HUES48 (cell line): ENCODE results near the gene SNTG2.

ENCODE experiments used
- H3K27ac ChIP-seq: one replicate; pipeline ENCODE4 v1.7.0; 2013; ENCODE audit warnings: low read depth, low read length, inconsistent platforms
- H3K27me3 ChIP-seq: 2 replicates; pipeline ENCODE4 v1.6.1; 2013; ENCODE audit warnings: mild to moderate bottlenecking, low read length; ENCODE audit not compliant: control insufficient read depth, insufficient read depth
- H3K36me3 ChIP-seq: 2 replicates; pipeline ENCODE4 v1.6.1; 2013; ENCODE audit warnings: low read length; ENCODE audit not compliant: control insufficient read depth, insufficient read depth
- H3K4me1 ChIP-seq: 2 replicates; pipeline ENCODE4 v1.6.1; 2013; ENCODE audit warnings: mild to moderate bottlenecking, low read length; ENCODE audit not compliant: control insufficient read depth, insufficient read depth
- H3K4me3 ChIP-seq: 2 replicates; pipeline ENCODE4 v1.5.1; 2013; ENCODE audit warnings: mild to moderate bottlenecking, low read depth, low read length
- H3K9ac ChIP-seq: 2 replicates; pipeline ENCODE4 v1.6.1; 2013; ENCODE audit warnings: mild to moderate bottlenecking, low read depth, low read length, moderate library complexity
- H3K9me3 ChIP-seq: 2 replicates; pipeline ENCODE4 v1.6.1; 2013; ENCODE audit warnings: low read length; ENCODE audit not compliant: control insufficient read depth, insufficient read depth

Gene SNTG2

DNA sequence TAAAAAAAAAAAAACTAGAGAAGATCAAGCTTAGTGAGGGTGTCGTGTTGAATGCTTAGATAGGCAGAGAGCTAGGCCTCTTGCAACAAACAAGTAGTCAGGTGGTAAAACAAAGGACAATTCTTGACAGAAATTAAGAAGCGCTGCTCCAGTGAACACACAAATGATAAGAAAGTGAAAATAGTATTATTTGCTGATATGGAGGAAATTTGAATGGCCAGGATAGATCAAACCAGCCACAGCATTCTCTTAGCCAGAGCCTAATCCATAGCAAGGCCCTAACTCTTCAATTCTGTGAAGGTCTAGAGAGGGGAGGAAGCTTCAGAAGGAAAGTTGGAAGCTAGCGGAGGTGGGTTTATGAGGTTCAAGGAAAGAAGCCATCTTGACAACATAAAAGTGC is 121.0 kb downstream of the SNTG2 start:
- no peaks in the 10 kb centered on the region; the same call in 1 of the 2 replicates for H3K27me3 ChIP-seq
- no peak overlapping the region for H3K4me3 ChIP-seq
- H3K9ac ChIP-seq: no peak overlapping the region
- no peaks in the 10 kb centered on the region for H3K36me3 ChIP-seq
- no peak overlapping the region for H3K27ac ChIP-seq
- H3K9me3 ChIP-seq: no peaks in the 10 kb centered on the region
- H3K4me1 ChIP-seq: no peaks in the 10 kb centered on the region

DNA sequence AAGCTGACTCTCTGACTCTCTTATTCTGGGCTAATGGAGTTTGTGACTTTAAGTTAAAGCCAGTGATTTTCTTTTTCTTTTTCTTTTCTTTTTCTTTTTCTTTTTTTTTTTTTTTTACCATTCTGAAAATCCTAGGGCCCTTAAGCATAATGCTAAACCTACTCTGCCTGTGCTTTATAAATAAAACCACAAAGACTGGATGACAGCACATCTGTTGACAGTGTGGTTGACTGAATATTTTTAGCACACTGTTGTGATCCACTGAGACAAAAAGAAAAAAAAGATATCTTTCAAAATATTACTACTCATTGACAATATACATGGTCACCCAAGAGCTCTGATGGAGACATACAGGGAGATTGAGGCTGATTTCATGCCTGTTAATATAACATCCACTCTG is 121.6 kb downstream of the SNTG2 start:
- no peak overlapping the region for H3K27ac ChIP-seq
- no peaks in the 10 kb centered on the region; the same call in 1 of the 2 replicates for H3K27me3 ChIP-seq
- H3K9ac ChIP-seq: no peak overlapping the region
- H3K36me3 ChIP-seq: no peaks in the 10 kb centered on the region
- H3K4me1 ChIP-seq: no peaks in the 10 kb centered on the region
- H3K4me3 ChIP-seq: no peak overlapping the region
- H3K9me3 ChIP-seq: no peaks in the 10 kb centered on the region

DNA sequence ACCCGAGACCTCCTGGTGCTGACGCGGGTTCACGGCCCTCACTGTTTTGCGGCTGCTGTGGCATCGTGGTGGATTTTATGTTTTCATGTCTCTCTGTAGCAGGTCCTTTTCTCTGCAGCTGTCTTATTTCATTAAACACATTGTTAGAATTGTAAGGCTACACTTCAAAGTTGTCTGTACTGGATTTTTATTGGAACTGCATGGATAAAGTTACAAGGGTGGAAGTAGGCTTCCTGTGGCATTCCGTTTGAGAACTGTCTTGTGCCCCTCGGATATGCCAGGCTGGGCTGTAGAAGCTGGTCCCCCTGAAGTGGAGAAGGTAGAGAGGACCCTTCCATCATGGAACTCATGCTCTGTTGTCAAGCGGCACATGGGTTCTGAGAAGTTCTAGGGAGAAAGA is 127.3 kb downstream of the SNTG2 start:
- H3K36me3 ChIP-seq: no peaks in the 10 kb centered on the region; the same call in 1 of the 2 replicates
- H3K4me3 ChIP-seq: no peak overlapping the region
- no peaks in the 10 kb centered on the region for H3K27me3 ChIP-seq
- no peak overlapping the region for H3K9ac ChIP-seq
- H3K9me3 ChIP-seq: no peaks in the 10 kb centered on the region
- H3K4me1 ChIP-seq: no peaks in the 10 kb centered on the region; the same call in 1 of the 2 replicates
- H3K27ac ChIP-seq: no peak overlapping the region

DNA sequence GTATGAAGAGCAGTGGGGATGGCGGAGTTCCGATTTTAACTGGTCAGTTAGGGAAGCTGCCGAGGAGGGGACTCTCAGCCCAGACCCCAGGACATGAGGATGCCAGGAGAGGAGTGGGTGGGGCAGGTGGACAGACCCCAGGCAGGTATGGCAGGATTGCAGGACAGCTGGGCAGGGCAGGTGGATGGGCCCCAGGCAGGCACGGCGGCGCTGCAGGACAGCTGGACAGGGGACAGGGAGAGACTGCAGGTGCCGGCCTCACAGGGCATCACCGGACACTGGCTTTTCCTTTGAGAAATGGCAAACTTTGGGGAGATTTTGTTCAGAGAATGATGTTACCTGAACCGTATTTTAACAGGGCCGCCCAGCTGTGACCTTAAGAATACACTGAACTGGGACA is 127.7 kb downstream of the SNTG2 start:
- no peak overlapping the region for H3K9ac ChIP-seq
- no peaks in the 10 kb centered on the region for H3K9me3 ChIP-seq
- H3K27ac ChIP-seq: no peak overlapping the region
- peaks cover 1% of the 10 kb centered on the region for H3K36me3 ChIP-seq
- H3K4me3 ChIP-seq: no peak overlapping the region
- H3K27me3 ChIP-seq: no peaks in the 10 kb centered on the region
- no peaks in the 10 kb centered on the region; the same call in 1 of the 2 replicates for H3K4me1 ChIP-seq

DNA sequence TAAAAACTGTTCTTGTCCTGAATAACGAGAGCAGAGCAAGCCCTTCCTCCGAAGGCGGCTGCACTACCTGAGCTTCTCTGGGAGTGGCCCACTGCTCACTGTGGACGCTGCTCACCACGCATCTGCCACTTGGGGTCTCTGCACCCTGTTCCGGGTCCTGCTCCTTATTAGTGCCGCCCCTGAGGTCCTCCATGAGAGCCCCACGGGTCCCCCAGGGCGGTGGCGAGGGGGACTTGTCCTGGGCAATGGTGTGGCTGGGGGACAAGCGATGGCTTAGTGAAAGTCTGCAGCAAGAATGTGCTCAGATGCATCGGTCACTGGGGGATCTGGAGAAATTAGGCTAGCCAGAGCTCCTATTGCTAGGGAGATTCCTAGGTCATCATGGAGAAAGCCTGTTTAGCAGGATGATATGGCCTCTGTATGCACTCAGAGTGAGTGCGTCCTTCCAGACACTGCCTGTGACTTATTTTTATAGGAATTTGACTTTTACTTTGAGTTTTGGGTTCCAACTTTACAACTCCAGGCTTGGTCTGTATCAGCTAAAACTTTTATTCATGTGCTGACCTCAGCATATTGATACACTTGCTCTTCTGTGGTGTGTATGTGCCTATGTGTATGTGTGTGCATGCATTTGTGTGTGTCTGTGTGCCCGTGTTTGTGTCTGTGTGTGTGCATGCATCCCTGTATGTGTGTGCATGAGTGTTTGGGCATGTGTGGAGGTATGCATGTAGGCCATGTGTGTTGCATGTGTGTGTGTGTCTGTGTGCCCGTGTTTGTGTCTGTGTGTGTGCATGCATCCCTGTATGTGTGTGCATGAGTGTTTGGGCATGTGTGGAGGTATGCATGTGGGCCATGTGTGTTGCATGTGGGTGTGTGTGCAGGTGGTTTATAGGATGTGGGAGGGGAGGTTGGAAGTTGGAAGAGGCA is 129.5 kb downstream of the SNTG2 start:
- no peak overlapping the region for H3K9ac ChIP-seq
- no peaks in the 10 kb centered on the region for H3K27me3 ChIP-seq

DNA sequence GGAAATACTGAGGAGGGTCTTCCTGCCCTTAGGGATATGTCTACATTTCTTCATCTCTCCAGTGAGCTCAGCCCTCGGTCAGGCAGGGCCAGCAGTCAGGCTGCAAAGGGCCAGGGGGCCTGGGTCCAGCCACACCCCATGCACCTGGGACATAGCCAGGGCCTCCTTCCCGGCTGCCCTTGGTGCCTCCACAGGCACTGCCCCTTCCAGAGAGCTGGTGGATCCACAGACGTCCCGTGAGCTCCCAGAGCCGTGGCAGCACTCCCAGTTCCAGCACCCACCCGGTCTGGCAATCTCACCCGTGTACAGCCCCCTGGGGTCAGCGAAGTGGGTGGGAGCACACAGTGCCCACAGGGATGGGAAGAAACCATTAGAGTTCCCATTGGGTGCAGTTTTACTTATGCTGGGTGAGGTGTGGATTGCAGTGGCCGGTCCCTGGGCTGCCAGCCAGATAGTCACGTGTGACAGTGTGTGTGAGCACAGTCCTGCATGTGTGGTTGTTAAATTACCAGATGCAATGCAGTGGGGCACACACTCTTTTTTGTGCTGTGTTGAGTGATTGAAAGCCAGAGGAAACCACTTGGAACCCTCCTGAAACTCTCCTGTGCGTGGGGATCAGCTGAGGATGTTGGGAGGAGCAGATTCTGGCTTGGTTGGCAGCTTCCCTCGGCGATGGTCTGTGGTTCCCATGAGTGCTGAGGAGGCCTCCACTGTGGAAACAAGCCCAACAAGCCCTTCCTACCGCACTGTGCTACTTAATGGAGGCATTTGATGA is 131.0 kb downstream of the SNTG2 start:
- Histone ChIP-seq H3K9me3 (no peaks in the 10 kb centered on the region), H3K4me3 (no peak overlapping the region), H3K27me3 (no peaks in the 10 kb centered on the region), H3K4me1 (no peaks in the 10 kb centered on the region; the same call in 1 of the 2 replicates), H3K27ac (no peak overlapping the region), H3K36me3 (peaks cover 30% of the 10 kb centered on the region), H3K9ac (no peak overlapping the region)

More for the DNA sequence above, 129.5 kb downstream of the SNTG2 start:
- Histone ChIP-seq H3K9me3 (no peaks in the 10 kb centered on the region), H3K4me1 (no peaks in the 10 kb centered on the region; the same call in 1 of the 2 replicates), H3K36me3 (peaks cover 19% of the 10 kb centered on the region), H3K27ac (no peak overlapping the region), H3K4me3 (no peak overlapping the region)

DNA sequence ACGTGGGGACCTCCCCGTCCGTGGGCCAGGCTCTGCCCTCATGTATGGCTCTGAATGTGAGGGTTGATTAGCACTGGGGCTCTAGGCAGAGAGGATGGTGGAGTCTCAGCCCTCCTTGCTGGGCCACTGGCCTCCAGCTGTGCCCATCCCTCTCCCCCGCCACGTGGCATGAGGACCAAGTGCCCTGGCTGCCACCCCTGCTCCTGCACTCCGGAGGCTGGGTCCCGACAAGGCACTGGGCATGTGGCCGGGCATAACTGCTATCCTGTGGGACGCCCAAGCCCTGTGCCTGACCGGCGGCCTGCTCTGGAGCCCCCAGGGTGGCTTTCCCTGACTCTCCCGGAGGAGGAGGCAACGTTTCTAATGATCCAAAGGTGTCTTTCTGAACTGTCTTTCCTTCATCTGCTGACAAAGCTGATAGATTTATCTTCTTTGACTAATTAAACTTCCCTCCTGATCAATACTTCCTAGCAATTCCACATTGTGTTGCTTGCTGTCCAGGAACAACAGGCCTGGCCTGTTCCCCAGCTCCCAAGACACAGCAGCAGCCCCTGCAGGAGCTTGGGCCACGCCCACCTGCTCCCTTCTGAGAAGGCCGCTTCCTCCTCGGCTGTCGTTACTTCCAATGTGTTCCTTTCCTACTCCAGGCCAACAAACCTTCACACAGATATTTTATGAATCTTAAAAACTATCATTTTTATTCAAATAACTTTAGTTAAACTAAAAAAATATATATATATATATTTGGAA is 132.0 kb downstream of the SNTG2 start:
- H3K27me3 ChIP-seq: no peaks in the 10 kb centered on the region
- H3K27ac ChIP-seq: no peak overlapping the region
- H3K4me1 ChIP-seq: no peaks in the 10 kb centered on the region; the same call in 1 of the 2 replicates
- H3K9me3 ChIP-seq: no peaks in the 10 kb centered on the region
- no peak overlapping the region for H3K4me3 ChIP-seq
- H3K9ac ChIP-seq: no peak overlapping the region
- H3K36me3 ChIP-seq: peaks cover 30% of the 10 kb centered on the region

DNA sequence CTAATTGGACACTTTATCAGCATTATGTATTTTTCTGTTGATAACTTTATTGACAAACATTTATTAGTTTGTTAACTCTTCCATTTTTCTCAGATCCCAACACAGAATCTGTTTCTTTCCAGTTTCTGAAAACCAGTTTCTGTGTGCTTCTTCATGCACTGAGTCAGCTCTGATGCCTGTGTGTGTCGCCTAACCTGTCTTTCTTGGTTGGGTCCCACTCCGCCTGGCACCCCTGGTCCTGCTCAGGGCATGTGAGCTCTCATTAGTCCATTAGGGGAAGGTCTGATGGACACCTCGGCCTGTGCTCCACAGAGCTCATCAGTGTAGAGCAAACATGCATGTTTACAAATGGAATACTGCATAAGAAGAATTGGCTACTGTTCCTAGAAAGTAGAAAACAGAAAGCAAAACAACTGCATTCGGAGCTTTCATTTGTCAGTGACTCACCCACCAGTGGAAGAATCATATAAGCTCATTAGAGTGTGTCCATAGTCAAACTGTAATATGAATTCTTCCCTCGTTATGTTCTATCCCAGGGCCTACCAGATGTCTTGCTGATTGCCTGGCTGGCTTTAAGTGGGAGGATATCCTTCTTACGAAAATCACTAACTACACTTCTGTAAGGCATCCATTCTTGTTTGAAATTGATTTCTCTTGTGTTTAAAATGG is 137.7 kb downstream of the SNTG2 start:
- Histone ChIP-seq H3K27me3 (no peaks in the 10 kb centered on the region), H3K36me3 (peaks cover 37% of the 10 kb centered on the region), H3K4me3 (no peak overlapping the region), H3K9ac (no peak overlapping the region), H3K9me3 (no peaks in the 10 kb centered on the region), H3K27ac (no peak overlapping the region), H3K4me1 (no peaks in the 10 kb centered on the region)

DNA sequence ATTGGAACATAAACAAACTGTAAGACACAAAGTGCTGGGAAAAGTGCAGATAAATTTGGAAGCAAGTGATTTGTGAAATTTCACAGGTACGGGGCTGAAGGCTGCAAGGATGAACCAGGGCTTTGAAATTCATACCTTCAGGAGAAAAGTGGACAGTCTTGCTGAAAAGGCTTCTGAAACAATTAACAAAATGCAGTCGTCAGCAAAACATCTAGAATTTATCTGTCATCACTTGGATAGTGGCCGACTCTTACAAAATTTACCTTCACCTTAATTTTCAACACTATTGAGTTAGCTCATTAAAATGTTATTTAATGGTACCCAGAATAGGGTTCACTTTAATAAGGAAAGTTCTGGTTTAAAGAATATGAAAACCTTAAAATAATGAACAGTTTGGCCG is 138.3 kb downstream of the SNTG2 start:
- Histone ChIP-seq H3K27ac (no peak overlapping the region), H3K9me3 (no peaks in the 10 kb centered on the region), H3K27me3 (no peaks in the 10 kb centered on the region), H3K9ac (no peak overlapping the region), H3K4me1 (no peaks in the 10 kb centered on the region), H3K36me3 (peaks cover 31% of the 10 kb centered on the region), H3K4me3 (no peak overlapping the region)

DNA sequence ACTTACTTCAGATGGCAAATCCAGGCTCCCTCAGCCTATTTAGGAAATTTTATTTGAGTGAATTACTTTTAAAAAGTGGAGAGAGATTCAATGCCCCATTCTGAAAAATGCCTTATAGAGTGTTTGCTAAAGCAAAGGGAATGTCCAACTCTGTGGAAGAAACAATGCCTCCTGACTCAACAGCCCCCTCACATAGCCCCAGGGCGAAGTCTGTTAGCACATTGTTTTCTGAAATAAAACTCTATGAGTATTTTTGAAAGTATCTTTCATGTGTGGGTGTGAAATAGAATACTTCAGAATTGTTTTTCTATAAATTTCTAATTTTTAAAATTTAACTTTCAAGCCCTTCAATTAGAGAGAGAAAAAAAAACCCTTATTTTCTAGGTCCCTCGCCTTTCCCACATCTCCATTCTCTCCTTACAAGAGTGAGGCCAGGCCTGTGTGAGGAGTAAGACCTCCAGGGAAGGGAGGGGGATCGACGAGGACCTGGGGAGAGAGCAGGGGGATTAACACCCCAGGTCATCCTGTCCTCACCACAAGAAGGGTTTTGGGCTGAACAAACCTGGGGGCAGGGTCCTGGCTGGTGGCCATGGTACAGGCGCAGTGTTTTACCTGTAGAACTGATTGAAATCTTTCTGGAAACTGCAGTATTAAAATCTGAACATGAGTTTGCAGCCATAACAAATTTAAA is 141.4 kb downstream of the SNTG2 start:
- H3K27ac ChIP-seq: no peak overlapping the region
- no peak overlapping the region for H3K4me3 ChIP-seq
- H3K9me3 ChIP-seq: no peaks in the 10 kb centered on the region
- H3K36me3 ChIP-seq: peaks cover 12% of the 10 kb centered on the region
- H3K27me3 ChIP-seq: no peaks in the 10 kb centered on the region
- H3K4me1 ChIP-seq: no peaks in the 10 kb centered on the region
- no peak overlapping the region for H3K9ac ChIP-seq
